ENCODE results near the gene SERF2. TPM values are rescaled to one million over a fixed set of nuclear protein-coding genes. Genes with fewer than 3 reads are reported as not detected.

SERF2 gene
- total and polyA plus RNA-seq, 2 of the 13 experiments (the other 11 are each of a cell fraction or from before 2014, with no cell fraction given), result 811 to 1,257 TPM

- TF ChIP-seq ZMYM2 (CRISPR knock-in tag; IDR thresholded peaks at IDR 0.05), result peak; percentile 70; the same call in 1 of the 2 replicates
- 0 out of 2 replicates have a peak, but pooled peaks have one; percentile 63 for TF ChIP-seq GTF3A (CRISPR knock-in tag; conservative IDR thresholded peaks at IDR 0.05)
- 0 out of 2 replicates have a peak, but pooled peaks have one; percentile 47 for TF ChIP-seq ZNF101 (CRISPR knock-in tag; IDR thresholded peaks at IDR 0.05; ENCODE audit: borderline replicate concordance, low read depth)
- TF ChIP-seq SOX5 (CRISPR knock-in tag; IDR thresholded peaks at IDR 0.05; ENCODE audit: borderline replicate concordance), result 0 out of 2 replicates have a peak, but pooled peaks have one; percentile 21
- TF ChIP-seq ZFX (CRISPR knock-in tag; IDR thresholded peaks at IDR 0.05; ENCODE audit: low read depth), result peak; percentile 84
- TF ChIP-seq ZNF501 (CRISPR knock-in tag; IDR thresholded peaks at IDR 0.05), result peak; percentile 53; the same call in 1 of the 2 replicates
- TF ChIP-seq JUN (CRISPR knock-in tag; IDR thresholded peaks at IDR 0.05), result 0 out of 2 replicates have a peak, but pooled peaks have one; percentile 33
- TF ChIP-seq SNAPC5 (CRISPR knock-in tag; IDR thresholded peaks at IDR 0.05; ENCODE audit: borderline replicate concordance), result no peak
- TF ChIP-seq FOXP1 (IDR thresholded peaks at IDR 0.05), result no peak
- TF ChIP-seq FOXP1 (CRISPR knock-in tag; IDR thresholded peaks at IDR 0.05), result 0 out of 2 replicates have a peak, but pooled peaks have one; percentile 8
- peak; percentile 73 for TF ChIP-seq ZMYM3 (CRISPR knock-in tag; IDR thresholded peaks at IDR 0.05)
- TF ChIP-seq NFIB (CRISPR knock-in tag; IDR thresholded peaks at IDR 0.05; ENCODE audit: borderline replicate concordance), result no peak
- TF ChIP-seq ZNF230 (CRISPR knock-in tag; IDR thresholded peaks at IDR 0.05), result peak; percentile 84
- TF ChIP-seq CBX5 (CRISPR knock-in tag; IDR thresholded peaks at IDR 0.05; ENCODE audit: borderline replicate concordance), result no peak; the same call in 1 of the 2 replicates
- peak; percentile 21; the same call in 1 of the 2 replicates for TF ChIP-seq ZNF605 (CRISPR knock-in tag; IDR thresholded peaks at IDR 0.05)
- no peak for TF ChIP-seq HNRNPUL1 (IDR thresholded peaks at IDR 0.05; ENCODE audit: low read depth, low read length)
- TF ChIP-seq NFAT5 (CRISPR knock-in tag; IDR thresholded peaks at IDR 0.05), result 0 out of 2 replicates have a peak, but pooled peaks have one; percentile 71
- TF ChIP-seq RBM39 (IDR thresholded peaks at IDR 0.05; ENCODE audit: low read depth, low read length, poor library complexity, severe bottlenecking), result peak; percentile 53
- no peak for TF ChIP-seq SMARCE1 (IDR thresholded peaks at IDR 0.05; ENCODE audit: borderline replicate concordance)
- no peak for TF ChIP-seq ZFP36L1 (CRISPR knock-in tag; IDR thresholded peaks at IDR 0.05)
- 0 out of 2 replicates have a peak, but pooled peaks have one; percentile 44 for TF ChIP-seq ZNF292 (CRISPR knock-in tag; IDR thresholded peaks at IDR 0.05; ENCODE audit: borderline replicate concordance, low read depth)
- TF ChIP-seq PAX8 (CRISPR knock-in tag; IDR thresholded peaks at IDR 0.05; ENCODE audit: borderline replicate concordance), result 0 out of 2 replicates have a peak, but pooled peaks have one; percentile 32
- TF ChIP-seq RAD21 (CRISPR knock-in tag; IDR thresholded peaks at IDR 0.05), result peak; percentile 33; the same call in 1 of the 2 replicates
- TF ChIP-seq MYNN (CRISPR knock-in tag; IDR thresholded peaks at IDR 0.05; ENCODE audit: low read depth), result no peak
These were observed 14.7 kb upstream of the SERF2 start (continued) for GRCh38 chr15:43777267-43777914.

All from HepG2 (cell line).